Epithelial cell of esophagus (primary cell): ENCODE data around the gene BLVRA.
A peak's percentile ranks its signal among the peaks of the same experiment; 100 is the strongest.
"Not testable (repeated sequence)": the region's sequence is repeated elsewhere in the genome, so short reads cannot be mapped to it uniquely, and the experiment has no call there.

Source experiments
- DNase-seq: peaks from one replicate; pipeline ENCODE4 v3.0.0; 2010; ENCODE audit warnings: low read depth
- H3K4me3 ChIP-seq: 2 replicates; pipeline ENCODE4 v1.5.1; 2011; ENCODE audit warnings: mild to moderate bottlenecking, low read length, control low read depth
- CTCF ChIP-seq: IDR thresholded peaks from 2 replicates; pipeline ENCODE4 v1.5.1; 2011; ENCODE audit warnings: low read depth, mild to moderate bottlenecking, low read length, control low read depth, inconsistent platforms; ENCODE audit not compliant: insufficient read depth; ENCODE audit errors: missing control alignments

Gene BLVRA

DNA sequence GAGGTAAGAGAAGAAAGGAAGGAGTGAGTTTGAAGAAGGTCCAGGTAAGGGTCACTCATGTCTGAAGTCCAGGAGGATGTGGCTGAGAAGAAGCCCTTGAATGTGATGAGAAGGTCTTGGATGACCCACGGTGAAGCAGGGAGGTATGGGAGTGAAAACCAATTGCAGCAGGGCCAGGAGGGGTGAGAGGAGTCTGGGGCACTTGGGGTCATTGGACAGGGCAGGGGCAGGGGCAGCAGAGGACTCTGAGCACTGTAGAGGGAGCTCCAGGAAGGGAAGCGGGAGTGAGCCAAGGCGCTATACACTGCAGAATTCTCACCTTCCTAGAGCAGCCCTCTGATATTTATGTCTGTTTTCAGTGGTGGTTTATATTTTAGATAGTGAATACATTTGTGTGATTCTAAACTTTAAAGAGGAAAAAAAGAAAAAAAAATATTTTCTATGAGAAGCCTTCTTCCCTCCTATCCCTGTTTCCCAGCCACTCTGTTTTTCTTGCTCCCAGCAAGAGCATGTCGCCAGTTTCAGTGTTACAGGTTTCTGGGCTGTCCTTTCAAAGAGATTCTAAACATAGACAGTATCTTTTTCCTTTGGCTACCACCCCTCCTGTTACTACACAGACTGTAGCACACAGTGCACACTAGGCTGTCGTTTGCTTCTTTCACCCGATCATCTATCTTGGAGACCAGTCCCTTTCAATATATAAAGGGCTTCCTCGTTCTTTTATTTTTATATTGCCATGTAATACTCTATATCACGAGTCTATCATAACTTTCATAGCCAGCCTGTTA lies 24.5 kb downstream of the BLVRA start:
- no peak overlapping the region for H3K4me3 ChIP-seq
- no peak for TF ChIP-seq CTCF
- no peak for DNase-seq

- no peak for TF ChIP-seq CTCF
- no peak overlapping the region for H3K4me3 ChIP-seq
Observed at GRCh38 chr7:43784030-43784584, 25.6 kb downstream of the BLVRA start.

DNA sequence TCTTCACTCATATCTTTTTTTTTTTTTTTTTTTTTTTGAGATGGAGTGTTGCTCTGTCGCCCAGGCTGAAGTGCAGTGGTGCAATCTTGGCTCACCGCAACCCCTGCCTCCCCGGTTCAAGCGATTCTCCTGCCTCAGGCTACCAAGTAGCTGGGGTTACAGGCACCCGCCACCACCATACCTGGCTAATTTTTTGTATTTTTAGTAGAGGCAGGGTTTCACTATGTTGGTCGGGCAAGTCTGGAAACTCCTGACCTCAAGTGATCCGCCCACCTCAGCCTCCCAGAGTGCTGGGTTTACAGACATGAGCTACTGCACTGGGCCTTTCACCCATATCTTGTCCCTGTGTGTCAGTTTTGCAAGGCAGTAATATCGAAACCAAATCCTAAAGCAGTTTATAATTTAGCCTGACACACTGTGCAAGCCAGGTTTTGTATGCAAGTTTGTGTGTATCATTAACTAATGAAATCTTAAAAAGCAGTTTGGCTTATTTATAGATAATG lies 26.2 kb downstream of the BLVRA start:
- H3K4me3 ChIP-seq, DNase-seq: not testable (repeated sequence)

More at GRCh38 chr7:43784030-43784584, 25.6 kb downstream of the BLVRA start:
- DNase-seq: no peak

- no peak for TF ChIP-seq CTCF
- H3K4me3 ChIP-seq: no peak overlapping the region
- DNase-seq: peak; percentile 86
Observed at GRCh38 chr7:43785420-43785819, 26.9 kb downstream of the BLVRA start.

GRCh38 chr7:43787771-43788170 lies 29.3 kb downstream of the BLVRA start:
- no peak for TF ChIP-seq CTCF
- DNase-seq: no peak
- no peak overlapping the region for H3K4me3 ChIP-seq

DNA sequence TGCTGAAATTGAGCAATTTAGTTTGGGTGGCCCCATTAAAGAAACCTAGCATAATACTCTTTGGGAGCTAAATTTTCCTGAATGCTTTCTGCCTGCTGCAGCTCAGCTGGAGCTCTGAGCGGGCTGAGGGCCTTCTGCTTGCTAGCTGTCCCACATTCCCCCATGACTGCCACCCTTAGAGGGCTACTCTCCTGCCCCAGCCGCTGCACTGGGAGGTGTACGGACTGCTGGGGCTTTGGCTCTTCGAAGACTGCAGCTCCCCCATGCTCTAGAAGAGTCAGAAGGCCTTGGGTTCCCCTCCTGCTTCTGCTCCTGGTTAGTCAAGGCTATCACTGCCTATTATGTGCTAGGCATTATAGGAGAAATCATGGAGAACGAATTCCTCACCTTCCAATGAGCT lies 31.5 kb downstream of the BLVRA start:
- no peak for TF ChIP-seq CTCF
- DNase-seq: no peak
- H3K4me3 ChIP-seq: no peak overlapping the region

DNA sequence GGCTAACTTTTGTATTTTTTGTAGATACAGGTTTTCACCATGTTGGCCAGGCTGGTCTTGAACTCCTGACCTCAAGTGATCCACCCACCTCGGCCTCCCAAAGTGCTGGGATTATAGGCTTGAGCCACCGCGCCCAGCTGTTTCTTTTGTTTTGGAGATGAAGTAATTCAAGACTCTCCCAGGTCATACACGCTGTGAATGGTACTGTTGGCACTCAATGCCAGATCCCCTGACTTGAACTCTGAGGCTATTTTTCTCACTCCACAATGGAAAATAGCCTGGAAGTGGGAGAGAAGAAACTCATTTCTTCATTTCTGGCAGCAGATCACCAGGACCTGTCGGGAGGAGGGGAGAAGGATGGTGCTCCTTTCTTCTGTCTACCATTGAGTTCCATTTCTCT lies 32.4 kb downstream of the BLVRA start:
- no peak overlapping the region for H3K4me3 ChIP-seq
- DNase-seq: no peak
- TF ChIP-seq CTCF: no peak
